Activated CD4-positive, alpha-beta T cell treated with anti-CD3 and anti-CD28 coated beads, Interleukin-2, amount 10 ng/mL, durations not matched to agents 7 days and 5 days (primary cell): ENCODE results near the gene RPL22L1. TPM values are rescaled to one million over a fixed set of nuclear protein-coding genes. Genes with fewer than 3 reads are reported as not detected.
"Not testable (repeated sequence)": the region's sequence is repeated elsewhere in the genome, so short reads cannot be mapped to it uniquely, and the experiment has no call there.

ENCODE experiments used
- CTCF ChIA-PET: fragments of 350-600 bp; sonication (Branson Sonifier 250); formaldehyde crosslinking; loops from one replicate; lab custom pipeline; 2021; ENCODE audit warnings: antibody characterized with exemption; lab: Charles Lee
- POLR2A ChIA-PET: fragments of 350-600 bp; sonication (Branson Sonifier 250); formaldehyde crosslinking; loops from one replicate; lab custom pipeline; 2021; ENCODE audit warnings: antibody characterized with exemption; lab: Charles Lee
- DNase-seq: peaks from one replicate; pipeline ENCODE4 v3.0.0-alpha.2; 2020
- H3K27ac Mint-ChIP-seq: one replicate; pipeline ENCODE4 v1.8.0; 2021; ENCODE audit warnings: mild to moderate bottlenecking, moderate library complexity, mixed read lengths
- H3K27me3 Mint-ChIP-seq: one replicate; pipeline ENCODE4 v1.8.0; 2021; ENCODE audit warnings: mixed read lengths
- H3K36me3 Mint-ChIP-seq: one replicate; pipeline ENCODE4 v1.8.0; 2021; ENCODE audit warnings: low read depth, mixed read lengths
- H3K4me1 Mint-ChIP-seq: one replicate; pipeline ENCODE4 v1.8.0; 2021; ENCODE audit warnings: mixed read lengths
- H3K4me3 Mint-ChIP-seq: one replicate; pipeline ENCODE4 v1.8.0; 2021; ENCODE audit warnings: mild to moderate bottlenecking, moderate library complexity, mixed read lengths
- H3K9me3 Mint-ChIP-seq: one replicate; pipeline ENCODE4 v1.8.0; 2021; ENCODE audit warnings: mixed read lengths
- total RNA-seq, 2 experiments: library from RNA; stranded (reverse); gene quantifications; one replicate each; pipeline ENCODE4 v1.2.3, GENCODE V29; 2021

RPL22L1 gene
- total RNA-seq, 2 experiments from 2014 or later = 42.4 to 58.5 TPM

DNA sequence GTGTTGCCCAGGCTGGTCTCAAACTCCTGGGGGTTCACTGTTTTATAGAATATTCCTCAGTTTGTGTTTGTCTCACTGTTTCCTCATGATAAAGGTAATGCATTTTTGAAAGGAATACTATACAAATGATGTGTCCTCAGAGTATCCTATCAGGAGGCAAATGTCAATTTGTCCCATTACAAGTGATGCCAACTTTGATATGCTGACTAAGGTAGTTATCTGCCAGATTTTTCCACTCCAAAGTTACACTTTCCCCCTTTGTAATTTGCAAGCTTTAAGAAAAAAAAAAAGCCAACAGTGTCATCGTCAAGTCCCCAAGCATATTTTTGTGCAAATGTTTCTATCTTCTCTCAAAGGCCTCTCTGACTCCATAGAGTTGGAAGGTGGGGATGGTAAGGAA is 29.5 kb upstream of the RPL22L1 start:
- H3K4me1 Mint-ChIP-seq = peaks cover 3% of the 10 kb centered on the region
- peaks cover 28% of the 10 kb centered on the region for H3K36me3 Mint-ChIP-seq
- H3K27me3 Mint-ChIP-seq = no peaks in the 10 kb centered on the region
- ChIA-PET POLR2A (no interaction called here), CTCF (no interaction called here)
- DNase-seq = no peak
- H3K9me3 Mint-ChIP-seq = no peaks in the 10 kb centered on the region
- H3K4me3 Mint-ChIP-seq = no peak overlapping the region
- H3K27ac Mint-ChIP-seq = no peak overlapping the region

DNA sequence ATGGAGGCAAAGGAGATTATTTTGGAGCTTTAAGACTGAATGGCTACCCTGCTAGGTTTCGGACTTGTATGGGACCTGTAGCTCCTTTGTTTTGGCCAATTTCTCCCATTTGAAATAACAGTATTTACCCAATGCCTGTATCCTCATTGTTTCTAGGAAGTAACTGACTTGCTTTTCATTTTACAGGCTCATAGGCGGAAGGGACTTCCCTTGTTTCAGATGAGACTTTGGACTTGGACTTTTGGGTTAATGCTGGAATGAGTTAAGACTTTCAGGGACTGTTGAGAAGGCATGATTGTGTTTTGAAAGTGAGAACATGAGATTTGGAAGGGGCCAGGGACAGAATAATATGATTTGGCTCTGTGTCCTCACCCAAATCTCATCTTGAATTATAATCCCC is 28.0 kb upstream of the RPL22L1 start:
- peaks cover 26% of the 10 kb centered on the region for H3K36me3 Mint-ChIP-seq
- CTCF ChIA-PET = no interaction called here
- POLR2A ChIA-PET = no interaction called here
- H3K27me3 Mint-ChIP-seq = no peaks in the 10 kb centered on the region
- H3K9me3 Mint-ChIP-seq = no peaks in the 10 kb centered on the region
- H3K4me3 Mint-ChIP-seq = no peak overlapping the region
- DNase-seq = no peak
- H3K4me1 Mint-ChIP-seq = peaks cover 3% of the 10 kb centered on the region
- H3K27ac Mint-ChIP-seq = no peak overlapping the region

DNA sequence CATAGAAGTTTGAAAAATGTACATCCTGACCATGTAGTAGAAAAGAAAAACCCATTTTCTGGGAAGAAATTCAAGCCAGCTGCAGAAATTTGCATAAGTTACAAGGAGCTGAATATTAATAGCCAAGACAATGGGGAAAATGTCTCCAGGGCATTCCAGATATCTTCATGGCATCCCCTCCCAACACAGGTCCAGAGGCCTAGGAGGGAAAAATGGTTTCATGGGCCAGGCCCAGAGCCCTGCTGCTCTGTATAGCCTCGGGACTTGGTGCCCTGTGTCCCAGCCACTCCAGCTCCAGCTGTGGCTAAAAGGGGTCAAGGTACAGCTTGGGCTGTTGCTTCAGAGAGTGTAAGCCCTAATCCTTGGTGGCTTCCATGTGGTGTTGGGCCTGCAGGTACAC is 27.2 kb upstream of the RPL22L1 start:
- H3K4me1 Mint-ChIP-seq, H3K27me3 Mint-ChIP-seq, H3K4me3 Mint-ChIP-seq, POLR2A ChIA-PET, DNase-seq, H3K27ac Mint-ChIP-seq, H3K9me3 Mint-ChIP-seq: not testable (repeated sequence)
- peaks cover 24% of the 10 kb centered on the region for H3K36me3 Mint-ChIP-seq
- CTCF ChIA-PET = interaction anchor here (0.9 to 1.5 kb wide), 2 partner anchors 12 to 25 kb away, joined by 3 read pairs; no protein-coding TSS in a partner anchor

DNA sequence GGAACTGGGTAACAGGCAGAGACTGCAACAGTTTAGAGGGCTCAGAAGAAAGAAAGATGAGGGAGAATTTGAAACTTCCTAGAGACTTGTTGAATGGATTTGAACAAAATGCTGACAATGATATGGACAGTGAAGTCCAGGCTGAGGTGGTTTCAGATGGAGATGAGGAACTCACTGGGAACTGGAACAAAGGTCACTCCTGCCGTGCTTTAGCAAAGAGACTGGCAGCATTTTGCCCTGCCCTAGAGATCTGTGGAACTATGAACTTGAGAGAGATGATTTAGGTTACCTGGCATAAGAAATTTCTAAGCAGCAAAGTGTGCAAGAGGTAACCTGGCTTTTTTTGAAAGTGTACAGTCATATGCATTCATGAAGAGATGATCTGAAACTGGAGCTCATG is 26.8 kb upstream of the RPL22L1 start:
- Mint-ChIP-seq H3K27ac (no peak overlapping the region), H3K4me1 (peaks cover 3% of the 10 kb centered on the region), H3K9me3 (no peaks in the 10 kb centered on the region), H3K36me3 (peaks cover 21% of the 10 kb centered on the region), H3K4me3 (no peak overlapping the region), H3K27me3 (no peaks in the 10 kb centered on the region)
- CTCF ChIA-PET = interaction anchor here (0.9 to 1.5 kb wide), 2 partner anchors 12 to 25 kb away, joined by 3 read pairs; no protein-coding TSS in a partner anchor
- POLR2A ChIA-PET = interaction anchor here (0.6 kb wide), 1 partner anchor 1145 kb away, joined by 5 read pairs; no protein-coding TSS in a partner anchor
- DNase-seq = no peak

DNA sequence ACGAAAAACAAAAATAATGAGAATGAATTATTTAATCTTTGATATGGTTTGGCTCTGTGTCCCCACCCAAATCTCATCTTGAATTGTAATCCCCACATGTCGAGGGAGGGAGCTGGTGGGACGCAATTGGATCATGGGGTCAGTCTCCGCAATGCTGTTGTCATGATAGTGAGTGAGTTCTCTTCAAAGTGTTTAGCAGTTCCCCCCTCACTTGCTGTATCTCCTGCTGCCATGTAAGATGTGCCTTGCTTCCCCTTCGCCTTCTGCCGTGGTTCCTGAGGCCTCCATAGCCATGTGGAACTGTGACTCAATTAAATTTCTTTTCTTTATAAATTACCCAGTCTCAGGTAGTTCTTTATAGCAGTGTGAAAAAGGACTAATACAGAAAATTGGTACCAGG is 26.3 kb upstream of the RPL22L1 start:
- peaks cover 21% of the 10 kb centered on the region for H3K36me3 Mint-ChIP-seq
- CTCF ChIA-PET = interaction anchor here (1.2 to 1.5 kb wide), 2 partner anchors 11 to 26 kb away, joined by 3 read pairs; partner anchors contain the start of gene RPL22L1
- H3K4me3 Mint-ChIP-seq, DNase-seq, H3K27ac Mint-ChIP-seq, H3K27me3 Mint-ChIP-seq, H3K4me1 Mint-ChIP-seq, H3K9me3 Mint-ChIP-seq: not testable (repeated sequence)
- POLR2A ChIA-PET = interaction anchor here (0.6 kb wide), 1 partner anchor 1146 kb away, joined by 5 read pairs; no protein-coding TSS in a partner anchor

- Mint-ChIP-seq H3K4me1 (no peaks in the 10 kb centered on the region), H3K36me3 (peaks cover 15% of the 10 kb centered on the region), H3K9me3 (no peaks in the 10 kb centered on the region), H3K27me3 (no peaks in the 10 kb centered on the region), H3K4me3 (no peak overlapping the region), H3K27ac (no peak overlapping the region)
- ChIA-PET CTCF (interaction anchor here (0.6 to 1.2 kb wide), 2 partner anchors 8 to 22 kb away, joined by 4 read pairs; no protein-coding TSS in a partner anchor), POLR2A (no interaction called here)
- DNase-seq = no peak
Measured at GRCh38 chr3:170893895-170894294, 23.9 kb upstream of the RPL22L1 start.

DNA sequence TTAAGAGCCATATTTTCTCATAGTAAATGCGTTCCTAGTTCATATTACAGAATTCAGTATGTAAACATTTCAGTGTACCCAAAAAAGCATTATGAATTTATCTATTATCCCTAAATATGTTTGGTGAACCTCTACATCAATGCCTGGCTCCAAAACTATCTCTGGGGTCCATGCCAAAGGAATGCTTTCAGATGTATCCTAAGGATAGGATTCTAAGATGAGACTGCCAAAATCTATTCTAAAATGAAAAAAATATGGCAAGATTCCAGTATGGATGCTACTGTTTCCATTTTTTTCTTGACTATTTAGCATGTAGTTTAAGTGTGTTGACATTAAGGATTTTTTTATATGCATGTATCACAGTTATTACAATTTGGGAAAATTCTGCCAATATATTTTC is 19.6 kb upstream of the RPL22L1 start:
- Mint-ChIP-seq H3K4me1 (no peaks in the 10 kb centered on the region), H3K27ac (no peak overlapping the region), H3K27me3 (peaks cover 3% of the 10 kb centered on the region), H3K4me3 (no peak overlapping the region), H3K9me3 (no peaks in the 10 kb centered on the region), H3K36me3 (no peaks in the 10 kb centered on the region)
- POLR2A ChIA-PET = no interaction called here
- CTCF ChIA-PET = no interaction called here
- DNase-seq = no peak

DNA sequence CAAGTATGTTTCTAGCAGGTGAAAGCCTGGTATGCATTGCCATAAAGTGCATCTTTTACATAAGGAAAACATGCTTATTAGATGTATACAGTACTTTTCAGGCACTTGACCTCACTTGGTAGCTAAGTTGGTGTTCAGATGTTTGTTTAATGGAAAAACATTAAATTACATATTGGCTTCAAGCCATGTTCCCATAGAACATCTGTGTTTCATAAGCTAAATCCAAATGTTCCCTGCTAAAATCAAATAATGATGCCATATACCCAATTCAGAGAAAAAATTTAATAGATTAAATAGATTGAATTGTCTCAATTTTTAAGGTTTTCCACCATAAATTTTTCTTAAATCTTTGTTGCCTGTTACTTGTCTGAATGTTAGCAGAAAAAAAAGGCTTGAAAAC is 19.1 kb upstream of the RPL22L1 start:
- ChIA-PET POLR2A (no interaction called here), CTCF (no interaction called here)

GRCh38 chr3:170884109-170884930 is 14.3 kb upstream of the RPL22L1 start:
- H3K9me3 Mint-ChIP-seq, H3K4me1 Mint-ChIP-seq, H3K4me3 Mint-ChIP-seq, POLR2A ChIA-PET, H3K27me3 Mint-ChIP-seq, H3K27ac Mint-ChIP-seq, H3K36me3 Mint-ChIP-seq, DNase-seq: not testable (repeated sequence)
- CTCF ChIA-PET = interaction anchor here (1.1 kb wide), 1 partner anchor 12 kb away, joined by 3 read pairs; no protein-coding TSS in a partner anchor

More for the DNA sequence above, 19.1 kb upstream of the RPL22L1 start:
- Mint-ChIP-seq H3K4me3 (no peak overlapping the region), H3K36me3 (no peaks in the 10 kb centered on the region), H3K27me3 (peaks cover 6% of the 10 kb centered on the region), H3K4me1 (no peaks in the 10 kb centered on the region), H3K9me3 (no peaks in the 10 kb centered on the region), H3K27ac (no peak overlapping the region)
- DNase-seq = no peak

- H3K4me3 Mint-ChIP-seq, DNase-seq, CTCF ChIA-PET, POLR2A ChIA-PET, H3K27ac Mint-ChIP-seq, H3K4me1 Mint-ChIP-seq, H3K9me3 Mint-ChIP-seq, H3K36me3 Mint-ChIP-seq, H3K27me3 Mint-ChIP-seq: not testable (repeated sequence)
Measured at GRCh38 chr3:170878688-170879087, 8.7 kb upstream of the RPL22L1 start.

DNA sequence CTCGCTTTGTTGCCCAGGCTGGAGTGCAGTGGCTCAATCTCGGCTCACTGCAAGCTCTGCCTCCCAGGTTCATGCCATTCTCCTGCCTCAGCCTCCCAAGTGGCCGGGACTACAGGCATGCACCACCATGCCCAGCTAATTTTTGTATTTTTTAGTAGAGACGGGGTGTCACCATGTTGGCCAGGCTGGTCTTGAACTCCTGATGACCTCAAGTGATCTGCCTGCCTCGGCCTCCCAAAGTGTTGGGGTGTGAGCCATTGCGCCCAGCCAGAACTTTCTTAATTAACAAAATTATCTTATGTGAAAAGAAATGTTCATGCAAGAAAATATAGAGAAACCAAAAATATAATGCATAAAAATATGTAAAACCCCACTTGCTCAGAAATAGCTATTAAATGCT is 7.3 kb upstream of the RPL22L1 start:
- POLR2A ChIA-PET, H3K9me3 Mint-ChIP-seq, DNase-seq, H3K27ac Mint-ChIP-seq, H3K4me3 Mint-ChIP-seq, H3K27me3 Mint-ChIP-seq, H3K36me3 Mint-ChIP-seq, H3K4me1 Mint-ChIP-seq: not testable (repeated sequence)
- CTCF ChIA-PET = interaction anchor here (0.6 kb wide), 1 partner anchor 987 kb away, joined by 3 read pairs; no protein-coding TSS in a partner anchor

GRCh38 chr3:170876537-170876936 is 6.5 kb upstream of the RPL22L1 start:
- Mint-ChIP-seq H3K27me3 (no peaks in the 10 kb centered on the region), H3K9me3 (peaks cover 2% of the 10 kb centered on the region), H3K4me3 (no peak overlapping the region), H3K27ac (no peak overlapping the region), H3K36me3 (no peaks in the 10 kb centered on the region), H3K4me1 (no peaks in the 10 kb centered on the region)
- no peak for DNase-seq
- ChIA-PET CTCF (no interaction called here), POLR2A (no interaction called here)

GRCh38 chr3:170869239-170869590 is 780 bp downstream of the RPL22L1 start:
- peaks cover 39% of the 10 kb centered on the region for H3K36me3 Mint-ChIP-seq

More at GRCh38 chr3:170869239-170869590, 780 bp downstream of the RPL22L1 start:
- no peaks in the 10 kb centered on the region for H3K27me3 Mint-ChIP-seq
- peak overlapping the region; percentile 96 for H3K27ac Mint-ChIP-seq
- ChIA-PET POLR2A (interaction anchor here (0.9 kb wide), 1 partner anchor 40 kb away, joined by 3 read pairs; no protein-coding TSS in a partner anchor), CTCF (interaction anchor here (0.7 to 2.0 kb wide), 2 partner anchors 57 to 353 kb away, joined by 4 to 6 read pairs; no protein-coding TSS in a partner anchor)
- peaks cover 27% of the 10 kb centered on the region for H3K4me1 Mint-ChIP-seq
- peak overlapping the region; percentile 88 for H3K4me3 Mint-ChIP-seq
- peaks cover 2% of the 10 kb centered on the region for H3K9me3 Mint-ChIP-seq
- DNase-seq = no peak
